ENCODE measurements around the gene AMN1. TPM values are rescaled to one million over a fixed set of nuclear protein-coding genes. Genes with fewer than 3 reads are reported as not detected.
A peak's percentile ranks its signal among the peaks of the same experiment; 100 is the strongest.
"Not testable (repeated sequence)": the region's sequence is repeated elsewhere in the genome, so short reads cannot be mapped to it uniquely, and the experiment has no call there.

Gene AMN1
- total and polyA plus RNA-seq, 5 donors from 2014 or later = 11.2 to 15.3 (median 14.1) TPM

- H3K36me3 ChIP-seq (ENCODE audit: control insufficient read depth, insufficient read depth, low read length) = peaks cover 4% of the 10 kb centered on the region
- H3K9me3 ChIP-seq (ENCODE audit: control insufficient read depth in 2 of 2, low read length in 2 of 2) = no peaks in the 10 kb centered on the region
- H3K4me1 ChIP-seq (ENCODE audit: control insufficient read depth, insufficient read depth, low read length, poor library complexity, severe bottlenecking) = peaks cover 33% of the 10 kb centered on the region
- peaks cover 50% of the 10 kb centered on the region for H3K36me3 Mint-ChIP-seq
- H3K27me3 ChIP-seq (ENCODE audit: control insufficient read depth, insufficient read depth, low read length) = no peaks in the 10 kb centered on the region
- no peak overlapping the region for H3K4me3 ChIP-seq (ENCODE audit: low read depth, low read length)
- no peak overlapping the region for H3K27ac ChIP-seq (ENCODE audit: insufficient read depth, low read length, poor library complexity, severe bottlenecking)
- H3K9me3 Mint-ChIP-seq = peaks cover 0 to 23% (median 4%) of the 10 kb centered on the region in 7 donors
- H3K27ac Mint-ChIP-seq = peak overlapping the region in 1 of 3 donors; percentile 51
- no peaks in the 10 kb centered on the region for H3K27me3 Mint-ChIP-seq
- no peak overlapping the region for H3K4me3 Mint-ChIP-seq
- peaks cover 37 to 80% (median 49%) of the 10 kb centered on the region in 4 donors for H3K4me1 Mint-ChIP-seq
- ATAC-seq (ENCODE audit: low read depth in 2 of 2) = no peak
- no peak for DNase-seq
Measured at GRCh38 chr12:31724557-31724956, 4.3 kb downstream of the AMN1 start.

GRCh38 chr12:31722580-31722979 lies 6.2 kb downstream of the AMN1 start:
- no peaks in the 10 kb centered on the region for H3K27me3 ChIP-seq (ENCODE audit: control insufficient read depth, insufficient read depth, low read length)
- Mint-ChIP-seq H3K9me3 (peaks cover 2 to 30% (median 6%) of the 10 kb centered on the region in 7 donors), H3K27me3 (no peaks in the 10 kb centered on the region), H3K4me3 (peak overlapping the region in 1 of 4 donors; percentile 75), H3K4me1 (peaks cover 38 to 73% (median 52%) of the 10 kb centered on the region in 4 donors), H3K27ac (peak overlapping the region; percentile 51 to 95 (median 72)), H3K36me3 (peaks cover 63% of the 10 kb centered on the region)
- H3K36me3 ChIP-seq (ENCODE audit: control insufficient read depth, insufficient read depth, low read length) = peaks cover 5% of the 10 kb centered on the region
- H3K27ac ChIP-seq (ENCODE audit: insufficient read depth, low read length, poor library complexity, severe bottlenecking) = no peak overlapping the region
- no peaks in the 10 kb centered on the region for H3K9me3 ChIP-seq (ENCODE audit: control insufficient read depth in 2 of 2, low read length in 2 of 2)
- DNase-seq = no peak
- peaks cover 25% of the 10 kb centered on the region for H3K4me1 ChIP-seq (ENCODE audit: control insufficient read depth, insufficient read depth, low read length, poor library complexity, severe bottlenecking)
- ATAC-seq (ENCODE audit: low read depth in 2 of 2) = no peak
- H3K4me3 ChIP-seq (ENCODE audit: low read depth, low read length) = no peak overlapping the region

- H3K36me3 Mint-ChIP-seq = peaks cover 54% of the 10 kb centered on the region
- H3K9me3 Mint-ChIP-seq = peaks cover 0 to 25% (median 6%) of the 10 kb centered on the region in 7 donors
- peak overlapping the region in 1 of 3 donors; percentile 71 for H3K27ac Mint-ChIP-seq
- peak in 1 of 3 donors; percentile 55 for DNase-seq
- H3K4me3 Mint-ChIP-seq; H3K27me3 ChIP-seq (ENCODE audit: control insufficient read depth, insufficient read depth, low read length); H3K36me3 ChIP-seq (ENCODE audit: control insufficient read depth, insufficient read depth, low read length); H3K9me3 ChIP-seq (ENCODE audit: control insufficient read depth in 2 of 2, low read length in 2 of 2); ATAC-seq (ENCODE audit: low read depth in 2 of 2); H3K4me3 ChIP-seq (ENCODE audit: low read depth, low read length); H3K27ac ChIP-seq (ENCODE audit: insufficient read depth, low read length, poor library complexity, severe bottlenecking); H3K27me3 Mint-ChIP-seq: not testable (repeated sequence)
- H3K4me1 Mint-ChIP-seq = peaks cover 23 to 54% (median 30%) of the 10 kb centered on the region in 4 donors
- H3K4me1 ChIP-seq (ENCODE audit: control insufficient read depth, insufficient read depth, low read length, poor library complexity, severe bottlenecking) = peaks cover 15% of the 10 kb centered on the region
Measured at GRCh38 chr12:31718542-31719198, 10.2 kb downstream of the AMN1 start.

GRCh38 chr12:31716998-31717397 lies 11.8 kb downstream of the AMN1 start:
- not testable (repeated sequence) for H3K4me3 ChIP-seq (ENCODE audit: low read depth, low read length); H3K27me3 Mint-ChIP-seq; DNase-seq; H3K9me3 ChIP-seq (ENCODE audit: control insufficient read depth in 2 of 2, low read length in 2 of 2); H3K27ac ChIP-seq (ENCODE audit: insufficient read depth, low read length, poor library complexity, severe bottlenecking); ATAC-seq (ENCODE audit: low read depth in 2 of 2); H3K4me1 ChIP-seq (ENCODE audit: control insufficient read depth, insufficient read depth, low read length, poor library complexity, severe bottlenecking); H3K36me3 ChIP-seq (ENCODE audit: control insufficient read depth, insufficient read depth, low read length); H3K27me3 ChIP-seq (ENCODE audit: control insufficient read depth, insufficient read depth, low read length)
- Mint-ChIP-seq H3K36me3 (peaks cover 43% of the 10 kb centered on the region), H3K9me3 (peaks cover 0 to 16% (median 6%) of the 10 kb centered on the region in 7 donors), H3K4me1 (peaks cover 10 to 37% (median 16%) of the 10 kb centered on the region in 4 donors), H3K4me3 (peak overlapping the region in 1 of 4 donors; percentile 17), H3K27ac (peak overlapping the region in 2 of 3 donors; percentile 12 to 76)

GRCh38 chr12:31715283-31715825 lies 13.5 kb downstream of the AMN1 start:
- H3K27ac ChIP-seq (ENCODE audit: insufficient read depth, low read length, poor library complexity, severe bottlenecking) = no peak overlapping the region
- H3K4me3 ChIP-seq (ENCODE audit: low read depth, low read length) = no peak overlapping the region
- Mint-ChIP-seq H3K4me3 (no peak overlapping the region), H3K27ac (peak overlapping the region in 1 of 3 donors; percentile 79), H3K9me3 (peaks cover 0 to 22% (median 8%) of the 10 kb centered on the region in 7 donors), H3K36me3 (peaks cover 35% of the 10 kb centered on the region), H3K4me1 (peaks cover 5 to 25% (median 10%) of the 10 kb centered on the region in 4 donors), H3K27me3 (no peaks in the 10 kb centered on the region)
- no peaks in the 10 kb centered on the region for H3K27me3 ChIP-seq (ENCODE audit: control insufficient read depth, insufficient read depth, low read length)
- ATAC-seq (ENCODE audit: low read depth in 2 of 2) = no peak
- no peak for DNase-seq
- H3K36me3 ChIP-seq (ENCODE audit: control insufficient read depth, insufficient read depth, low read length) = peaks cover 5% of the 10 kb centered on the region
- no peaks in the 10 kb centered on the region for H3K4me1 ChIP-seq (ENCODE audit: control insufficient read depth, insufficient read depth, low read length, poor library complexity, severe bottlenecking)
- H3K9me3 ChIP-seq (ENCODE audit: control insufficient read depth in 2 of 2, low read length in 2 of 2) = peaks cover 4 to 5% of the 10 kb centered on the region in 2 experiments

- peaks cover 5 to 26% (median 11%) of the 10 kb centered on the region in 4 donors for H3K4me1 Mint-ChIP-seq
- no peak overlapping the region for H3K4me3 Mint-ChIP-seq
- Histone ChIP-seq H3K4me3 (ENCODE audit: low read depth, low read length) (no peak overlapping the region), H3K27ac (ENCODE audit: insufficient read depth, low read length, poor library complexity, severe bottlenecking) (no peak overlapping the region), H3K4me1 (ENCODE audit: control insufficient read depth, insufficient read depth, low read length, poor library complexity, severe bottlenecking) (no peaks in the 10 kb centered on the region), H3K9me3 (ENCODE audit: control insufficient read depth in 2 of 2, low read length in 2 of 2) (peaks cover 4 to 5% of the 10 kb centered on the region in 2 experiments), H3K36me3 (ENCODE audit: control insufficient read depth, insufficient read depth, low read length) (peaks cover 2% of the 10 kb centered on the region), H3K27me3 (ENCODE audit: control insufficient read depth, insufficient read depth, low read length) (no peaks in the 10 kb centered on the region)
- peaks cover 39% of the 10 kb centered on the region for H3K36me3 Mint-ChIP-seq
- peaks cover 0 to 26% (median 9%) of the 10 kb centered on the region in 7 donors for H3K9me3 Mint-ChIP-seq
- DNase-seq = no peak
- peak overlapping the region in 1 of 3 donors; percentile 79 for H3K27ac Mint-ChIP-seq
- no peaks in the 10 kb centered on the region for H3K27me3 Mint-ChIP-seq
- ATAC-seq (ENCODE audit: low read depth in 2 of 2) = no peak
Measured at GRCh38 chr12:31714406-31715271, 14.2 kb downstream of the AMN1 start.

- Mint-ChIP-seq H3K9me3 (peaks cover under 1 to 32% (median 10%) of the 10 kb centered on the region in 7 donors), H3K27ac (no peak overlapping the region), H3K4me1 (peaks cover 1 to 16% (median 4%) of the 10 kb centered on the region in 4 donors), H3K36me3 (peaks cover 40% of the 10 kb centered on the region), H3K27me3 (no peaks in the 10 kb centered on the region), H3K4me3 (no peak overlapping the region)
- Histone ChIP-seq H3K27ac (ENCODE audit: insufficient read depth, low read length, poor library complexity, severe bottlenecking) (no peak overlapping the region), H3K9me3 (ENCODE audit: control insufficient read depth in 2 of 2, low read length in 2 of 2) (peaks cover 5 to 11% of the 10 kb centered on the region in 2 experiments), H3K4me3 (ENCODE audit: low read depth, low read length) (no peak overlapping the region), H3K4me1 (ENCODE audit: control insufficient read depth, insufficient read depth, low read length, poor library complexity, severe bottlenecking) (no peaks in the 10 kb centered on the region), H3K27me3 (ENCODE audit: control insufficient read depth, insufficient read depth, low read length) (no peaks in the 10 kb centered on the region), H3K36me3 (ENCODE audit: control insufficient read depth, insufficient read depth, low read length) (peaks cover 6% of the 10 kb centered on the region)
- DNase-seq = no peak
- no peak for ATAC-seq (ENCODE audit: low read depth in 2 of 2)
Measured at GRCh38 chr12:31712877-31713276, 15.9 kb downstream of the AMN1 start.
